MM.1S (cell line): ENCODE measurements around the gene C8A.

Source experiments
- DNase-seq: peaks from one replicate; pipeline ENCODE4 v3.0.0-alpha.2; 2015
- H2AFZ ChIP-seq: fragments of 300-600 bp; sonication (generic); 2 replicates; pipeline ENCODE4 v1.6.0; 2016; ENCODE audit warnings: antibody characterized with exemption, low read length
- H3F3A ChIP-seq: fragments of 300-600 bp; sonication (generic); 2 replicates; pipeline ENCODE4 v1.6.1; 2016; ENCODE audit warnings: mild to moderate bottlenecking, antibody characterized with exemption, low read length, moderate library complexity, mixed read lengths; ENCODE audit not compliant: insufficient read depth
- H3K27ac ChIP-seq: fragments of 300-600 bp; sonication (generic); 2 replicates; pipeline ENCODE4 v1.5.1; 2016; ENCODE audit warnings: mild to moderate bottlenecking, low read length
- H3K27me3 ChIP-seq: fragments of 300-600 bp; sonication (generic); replicated peaks from 2 replicates; pipeline ENCODE4 v1.6.0; 2016; ENCODE audit warnings: low read length; ENCODE audit not compliant: insufficient read depth
- H3K36me3 ChIP-seq: fragments of 300-600 bp; sonication (generic); replicated peaks from 2 replicates; pipeline ENCODE4 v1.6.1; 2016; ENCODE audit warnings: mild to moderate bottlenecking, low read length, mixed read lengths; ENCODE audit not compliant: insufficient read depth
- H3K4me1 ChIP-seq: fragments of 300-600 bp; sonication (generic); 2 replicates; pipeline ENCODE4 v1.6.1; 2016; ENCODE audit warnings: low read length, mixed read lengths
- H3K4me2 ChIP-seq: fragments of 300-600 bp; sonication (generic); 2 replicates; pipeline ENCODE4 v1.6.0; 2016; ENCODE audit warnings: low read depth, low read length
- H3K4me3 ChIP-seq: fragments of 300-600 bp; sonication (generic); 2 replicates; pipeline ENCODE4 v1.5.1; 2016; ENCODE audit warnings: low read length, mixed read lengths
- H3K79me2 ChIP-seq: fragments of 300-600 bp; sonication (generic); 2 replicates; pipeline ENCODE4 v1.6.1; 2016; ENCODE audit warnings: mixed run types, low read length, mixed read lengths
- H3K9ac ChIP-seq: fragments of 300-600 bp; sonication (generic); 2 replicates; pipeline ENCODE4 v1.6.1; 2016; ENCODE audit warnings: low read length, mixed read lengths
- H3K9me2 ChIP-seq: fragments of 300-600 bp; sonication (generic); replicated peaks from 2 replicates; pipeline ENCODE4 v1.6.1; 2016; ENCODE audit warnings: mild to moderate bottlenecking, low read length, mixed read lengths; ENCODE audit not compliant: insufficient read depth
- H3K9me3 ChIP-seq: fragments of 300-600 bp; sonication (generic); replicated peaks from 2 replicates; pipeline ENCODE4 v1.6.1; 2016; ENCODE audit warnings: mild to moderate bottlenecking, low read length, mixed read lengths; ENCODE audit not compliant: insufficient read depth
- H4K20me1 ChIP-seq: fragments of 300-600 bp; sonication (generic); 2 replicates; pipeline ENCODE4 v1.6.1; 2016; ENCODE audit warnings: mild to moderate bottlenecking, low read length, moderate library complexity, mixed read lengths; ENCODE audit not compliant: insufficient read depth
- CTCF ChIP-seq: fragments of 300-600 bp; sonication (generic); IDR thresholded peaks from 2 replicates; pipeline ENCODE4 v1.5.1; 2016; ENCODE audit warnings: antibody characterized with exemption, low read length, mixed read lengths
- EZH2 ChIP-seq: fragments of 300-600 bp; sonication (generic); optimal IDR thresholded peaks from 2 replicates; pipeline ENCODE3; 2017; ENCODE audit warnings: low read depth, mild to moderate bottlenecking, antibody characterized with exemption, low read length, mixed read lengths
- EZH2phosphoT487 ChIP-seq: fragments of 300-600 bp; sonication (generic); IDR thresholded peaks from 2 replicates; pipeline ENCODE4 v1.6.1; 2018; ENCODE audit warnings: antibody characterized with exemption, low read length

The C8A gene

GRCh38 chr1:56894014-56894413 is 39.4 kb downstream of the C8A start:
- H4K20me1 ChIP-seq = no peaks in the 10 kb centered on the region
- H3K4me2 ChIP-seq = no peak overlapping the region
- no peaks in the 10 kb centered on the region for H3K36me3 ChIP-seq
- H3F3A ChIP-seq = no peaks in the 10 kb centered on the region
- no peak for TF ChIP-seq CTCF
- no peak for TF ChIP-seq EZH2
- no peak for TF ChIP-seq EZH2phosphoT487
- H2AFZ ChIP-seq = no peak overlapping the region
- H3K9ac ChIP-seq = no peak overlapping the region
- H3K79me2 ChIP-seq = no peaks in the 10 kb centered on the region
- H3K27ac ChIP-seq = no peak overlapping the region
- no peaks in the 10 kb centered on the region for H3K9me3 ChIP-seq
- DNase-seq = no peak
- H3K4me3 ChIP-seq = no peak overlapping the region
- H3K9me2 ChIP-seq = no peaks in the 10 kb centered on the region
- H3K27me3 ChIP-seq = no peaks in the 10 kb centered on the region
- H3K4me1 ChIP-seq = no peaks in the 10 kb centered on the region

DNA sequence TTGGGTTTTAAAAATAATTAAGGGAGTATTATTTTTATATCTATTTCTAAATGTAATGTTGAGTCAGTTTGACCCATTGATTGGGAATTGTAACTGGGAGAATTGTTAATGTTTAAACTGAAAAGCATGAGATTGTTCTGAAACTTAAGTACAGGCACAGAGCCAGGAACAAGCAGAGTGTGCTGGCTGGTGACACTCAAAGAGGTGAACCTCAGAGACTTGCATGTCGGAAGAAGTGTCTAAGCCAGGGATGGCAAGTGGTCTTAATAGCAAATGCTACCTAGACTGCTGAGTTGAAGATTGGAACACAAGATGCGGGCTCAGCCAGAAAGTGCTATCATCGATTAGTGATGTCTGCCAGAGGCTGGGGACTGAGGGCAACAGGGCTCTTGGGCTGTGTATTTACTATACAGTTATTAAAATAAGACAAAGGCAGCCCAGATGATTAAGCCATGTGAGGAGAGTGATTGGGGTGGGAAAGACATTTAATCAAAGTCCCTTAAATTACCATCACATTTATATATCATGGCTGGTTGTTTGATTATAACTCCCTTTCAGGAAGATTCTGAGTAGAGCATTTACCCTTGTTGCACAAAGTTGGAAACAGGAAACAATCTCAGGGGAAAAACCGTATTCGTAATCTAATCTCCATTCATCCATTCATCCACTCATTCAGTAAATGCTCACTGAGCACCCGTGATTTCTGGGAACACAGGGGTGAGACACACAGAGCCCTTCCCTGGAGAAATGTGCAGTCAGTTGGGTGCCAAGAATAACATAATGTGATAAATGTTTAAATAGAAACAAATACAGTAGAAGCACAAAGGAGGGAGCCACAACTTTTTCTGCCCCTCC is 42.8 kb downstream of the C8A start:
- H3F3A ChIP-seq = no peaks in the 10 kb centered on the region
- H3K79me2 ChIP-seq = no peaks in the 10 kb centered on the region
- H3K4me1 ChIP-seq = no peaks in the 10 kb centered on the region
- no peak overlapping the region for H3K27ac ChIP-seq
- no peaks in the 10 kb centered on the region for H4K20me1 ChIP-seq
- TF ChIP-seq EZH2phosphoT487 (no peak), CTCF (no peak), EZH2 (no peak)
- no peaks in the 10 kb centered on the region for H3K9me2 ChIP-seq
- no peaks in the 10 kb centered on the region for H3K27me3 ChIP-seq
- no peak overlapping the region for H3K4me2 ChIP-seq
- H2AFZ ChIP-seq = no peak overlapping the region
- H3K36me3 ChIP-seq = no peaks in the 10 kb centered on the region
- H3K9ac ChIP-seq = no peak overlapping the region
- no peaks in the 10 kb centered on the region for H3K9me3 ChIP-seq
- no peak for DNase-seq
- H3K4me3 ChIP-seq = no peak overlapping the region

DNA sequence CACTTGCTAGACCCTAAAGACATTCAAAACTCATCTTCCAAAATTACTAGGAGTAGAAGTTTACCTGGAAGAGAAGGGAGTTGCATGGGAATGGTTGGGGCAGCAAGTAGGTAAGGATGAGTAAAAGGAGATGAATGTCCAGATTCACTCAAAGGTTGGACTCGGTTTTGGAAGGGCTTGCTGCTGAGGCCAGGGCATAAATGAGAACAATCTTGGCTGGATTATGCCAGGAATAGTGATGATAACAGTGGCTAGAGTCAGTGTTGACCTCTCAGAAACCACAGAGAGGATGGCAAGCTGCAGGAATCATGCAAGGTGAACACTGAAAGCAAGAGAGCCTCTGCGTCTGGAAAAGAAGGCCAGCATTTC is 43.4 kb downstream of the C8A start:
- H3K27me3 ChIP-seq = no peaks in the 10 kb centered on the region
- no peaks in the 10 kb centered on the region for H3F3A ChIP-seq
- H3K9me3 ChIP-seq = no peaks in the 10 kb centered on the region
- TF ChIP-seq CTCF = no peak
- TF ChIP-seq EZH2phosphoT487 = no peak
- TF ChIP-seq EZH2 = no peak
- no peak overlapping the region for H3K9ac ChIP-seq
- H3K9me2 ChIP-seq = no peaks in the 10 kb centered on the region
- no peak overlapping the region for H2AFZ ChIP-seq
- no peaks in the 10 kb centered on the region for H4K20me1 ChIP-seq
- no peak overlapping the region for H3K27ac ChIP-seq
- no peaks in the 10 kb centered on the region for H3K4me1 ChIP-seq
- no peak overlapping the region for H3K4me2 ChIP-seq
- H3K4me3 ChIP-seq = no peak overlapping the region
- H3K79me2 ChIP-seq = no peaks in the 10 kb centered on the region
- DNase-seq = no peak
- no peaks in the 10 kb centered on the region for H3K36me3 ChIP-seq
